Stimulated activated naive CD4-positive, alpha-beta T cell treated with Interleukin-2 at 50 U/mL for 16 hours (primary cell): Measurements from ENCODE around the gene CLIP4.
A peak's percentile ranks its signal among the peaks of the same experiment; 100 is the strongest.

ENCODE experiments used
- DNase-seq: peaks from one replicate; lab custom pipeline; 2025; lab: John Stamatoyannopoulos, UW

The CLIP4 gene

GRCh38 chr2:29191817-29192216 lies 76.6 kb downstream of the CLIP4 start:
- DNase-seq, result no peak

DNA sequence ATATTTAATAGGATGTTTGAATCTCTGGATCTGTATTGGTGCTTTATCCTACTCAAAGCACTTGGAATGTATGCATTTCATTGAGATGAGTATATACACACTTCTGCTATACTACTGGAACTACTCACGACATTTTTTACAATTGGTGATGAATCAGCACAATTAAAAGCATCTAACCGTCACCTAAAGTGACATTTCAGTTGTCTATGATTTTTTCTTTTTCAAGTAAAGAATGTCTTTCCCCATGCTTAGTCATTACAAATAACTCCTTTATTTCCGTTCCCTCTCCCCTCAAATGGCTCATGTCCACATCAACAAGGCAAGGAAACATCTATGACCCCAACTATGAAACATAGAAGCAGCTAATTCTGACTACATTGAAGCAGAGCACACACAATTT lies 77.3 kb downstream of the CLIP4 start:
- DNase-seq, result no peak

DNA sequence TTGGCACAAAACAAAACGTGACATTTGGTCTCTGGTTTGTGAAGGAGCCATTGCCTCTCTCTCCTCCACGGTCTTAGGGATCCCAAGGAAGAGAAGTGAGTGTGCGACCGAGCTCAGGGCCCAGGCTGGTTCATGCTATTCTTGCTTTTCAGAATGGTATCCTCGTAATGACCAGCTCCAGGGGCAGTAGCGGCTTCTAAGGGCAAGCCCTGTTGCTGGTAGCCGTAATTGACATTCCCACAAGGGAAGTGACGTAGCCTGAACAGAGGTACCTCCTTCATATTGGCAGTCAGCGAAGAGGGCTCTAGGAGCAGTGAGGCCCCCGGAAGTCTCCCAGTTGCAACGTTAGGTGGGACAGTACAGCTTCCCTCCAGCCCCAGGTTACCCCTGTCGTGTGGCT lies 77.9 kb downstream of the CLIP4 start:
- DNase-seq, result no peak

GRCh38 chr2:29193681-29194080 lies 78.5 kb downstream of the CLIP4 start:
- no peak for DNase-seq

DNA sequence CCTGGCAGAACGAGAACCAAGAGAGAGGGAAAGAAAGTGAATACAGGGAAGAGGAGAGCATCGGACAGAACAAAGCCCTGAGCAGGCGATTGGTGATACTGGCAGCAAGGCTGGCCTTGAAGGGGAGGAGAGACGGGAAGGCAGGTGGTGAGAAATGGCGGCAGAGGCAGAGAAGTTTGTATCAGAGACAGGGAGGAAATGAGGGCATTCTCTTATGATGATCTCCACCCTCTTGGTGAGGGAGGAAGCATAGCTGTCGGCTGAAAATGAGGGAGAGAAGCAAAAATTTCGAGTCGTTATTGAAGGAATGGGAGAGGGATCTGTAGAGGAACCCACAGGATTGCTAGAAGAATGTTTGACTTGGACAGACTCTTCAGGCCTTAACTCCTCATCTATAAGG lies 80.6 kb downstream of the CLIP4 start:
- DNase-seq, result no peak

- peak; percentile 58 for DNase-seq
These were observed 81.9 kb downstream of the CLIP4 start for GRCh38 chr2:29196792-29197788.

- DNase-seq, result no peak
These were observed 86.8 kb downstream of the CLIP4 start for GRCh38 chr2:29201979-29202378.

GRCh38 chr2:29202819-29203495 lies 87.7 kb downstream of the CLIP4 start:
- DNase-seq, result no peak

GRCh38 chr2:29206941-29207340 lies 91.7 kb downstream of the CLIP4 start:
- no peak for DNase-seq

DNA sequence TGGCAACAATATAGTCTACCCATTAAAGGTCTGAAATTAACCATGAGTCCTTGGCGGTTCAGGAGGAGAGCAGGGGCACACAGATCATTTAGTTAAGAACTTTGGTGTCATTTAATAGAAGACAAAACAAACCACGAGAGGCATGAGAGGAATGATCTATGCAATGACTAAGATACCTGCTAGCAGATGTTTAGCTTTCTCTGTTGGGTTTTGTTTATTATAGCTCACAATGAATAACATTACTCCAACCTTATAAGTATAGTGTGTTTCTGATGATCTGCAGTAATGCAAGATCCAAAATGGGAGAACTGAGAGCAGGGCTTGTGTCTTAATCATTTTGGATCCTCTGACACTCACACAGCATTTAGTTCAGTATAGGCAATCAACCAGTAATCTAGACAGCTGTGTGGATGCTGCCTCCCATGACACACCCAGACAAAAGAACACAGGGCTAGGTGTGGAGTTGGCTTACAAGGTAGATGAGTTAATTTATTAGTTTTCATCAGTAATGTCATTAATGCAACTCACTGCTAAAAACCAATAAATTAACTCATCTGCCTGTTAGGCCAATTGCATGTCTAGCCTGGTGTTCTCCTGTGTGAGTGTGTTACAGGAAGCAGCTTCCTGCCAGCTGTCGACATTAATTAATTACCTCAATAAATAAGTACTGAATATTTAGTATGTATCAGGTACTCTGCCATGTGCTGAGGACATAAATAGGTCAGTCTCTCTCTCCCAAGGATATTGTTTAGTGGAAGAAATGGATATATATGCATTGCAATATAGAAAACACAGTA lies 92.3 kb downstream of the CLIP4 start:
- DNase-seq, result no peak

DNA sequence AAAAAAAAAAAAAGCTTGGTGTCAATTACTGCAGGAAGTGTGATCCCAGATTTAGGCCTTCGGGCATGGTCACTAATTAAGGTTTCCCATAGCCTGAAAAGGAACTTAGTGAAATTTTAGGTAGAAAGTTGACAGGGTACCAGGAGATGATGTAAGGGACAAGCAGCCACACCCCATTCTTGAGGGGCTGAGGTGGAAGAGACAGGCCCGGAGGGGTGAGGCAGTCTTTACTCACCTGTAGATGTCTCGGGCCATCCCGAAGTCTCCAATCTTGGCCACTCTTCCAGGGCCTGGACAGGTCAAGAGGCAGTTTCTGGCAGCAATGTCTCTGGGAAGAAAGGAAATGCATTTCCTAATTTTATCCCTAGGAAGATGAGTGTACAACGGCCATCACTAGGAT lies 94.3 kb downstream of the CLIP4 start:
- no peak for DNase-seq

DNA sequence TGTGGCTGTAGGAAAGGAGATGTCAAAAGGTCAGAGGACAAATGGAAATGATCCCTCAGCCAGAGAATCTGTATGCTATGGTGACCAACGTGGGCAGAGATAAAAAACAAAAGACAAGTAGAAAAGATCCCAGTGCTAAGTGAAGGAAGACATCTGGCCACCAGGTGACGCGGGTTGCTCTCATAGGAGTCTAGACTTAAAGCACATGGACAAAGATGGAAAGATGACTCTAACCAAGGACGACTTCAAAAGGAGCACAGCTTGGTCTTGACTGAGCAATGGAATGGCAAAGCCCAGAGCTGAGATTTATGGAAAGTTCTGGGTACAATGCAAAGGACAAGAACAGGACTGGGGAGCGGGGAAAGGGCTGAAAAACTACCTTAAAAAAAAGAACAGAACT lies 96.8 kb downstream of the CLIP4 start:
- DNase-seq, result no peak

GRCh38 chr2:29213888-29214291 lies 98.7 kb downstream of the CLIP4 start:
- DNase-seq, result no peak

- DNase-seq, result no peak
These were observed 99.9 kb downstream of the CLIP4 start for GRCh38 chr2:29215073-29215472.

DNA sequence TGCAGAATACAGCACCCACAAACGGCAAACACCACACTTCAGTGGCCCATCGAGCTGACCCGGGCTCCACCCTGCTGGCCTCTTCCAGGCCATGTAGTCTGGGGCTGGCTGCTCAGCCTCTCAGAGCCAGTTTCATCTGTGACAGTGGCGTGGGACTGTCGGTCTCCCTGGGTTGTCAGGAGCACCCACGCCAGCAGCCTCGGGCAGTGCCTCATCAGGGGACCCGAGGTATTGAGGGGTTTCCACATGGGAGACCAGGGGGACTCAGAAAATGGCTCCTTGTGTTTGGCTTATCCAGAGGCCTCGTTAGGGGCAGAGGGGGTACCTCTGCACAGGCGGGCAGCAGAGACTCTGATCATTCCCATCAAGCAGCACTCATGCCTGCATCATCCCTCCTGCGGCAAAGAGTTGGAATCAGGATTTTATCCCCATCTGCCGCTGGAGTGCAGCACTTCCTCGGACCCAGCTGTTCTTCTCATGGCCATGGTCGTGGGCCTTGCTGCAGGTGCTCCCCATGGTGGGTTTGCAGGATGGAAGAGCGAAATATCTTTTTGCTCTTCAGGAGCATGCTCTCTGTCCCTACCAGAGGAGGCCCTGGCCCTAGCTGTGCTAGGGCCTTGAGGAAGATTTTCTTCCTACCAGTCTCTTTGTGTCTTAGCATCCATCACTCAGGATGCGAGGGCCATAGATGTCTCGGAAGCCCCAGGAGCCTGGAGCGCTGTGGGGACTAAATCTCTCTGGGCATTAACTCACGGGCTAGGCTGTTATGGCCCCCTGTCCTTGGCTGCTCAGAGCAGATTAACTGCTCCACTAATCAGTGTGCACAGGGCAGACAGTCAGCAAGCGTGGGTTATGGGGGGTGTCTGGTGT lies 100.8 kb downstream of the CLIP4 start:
- no peak for DNase-seq

DNA sequence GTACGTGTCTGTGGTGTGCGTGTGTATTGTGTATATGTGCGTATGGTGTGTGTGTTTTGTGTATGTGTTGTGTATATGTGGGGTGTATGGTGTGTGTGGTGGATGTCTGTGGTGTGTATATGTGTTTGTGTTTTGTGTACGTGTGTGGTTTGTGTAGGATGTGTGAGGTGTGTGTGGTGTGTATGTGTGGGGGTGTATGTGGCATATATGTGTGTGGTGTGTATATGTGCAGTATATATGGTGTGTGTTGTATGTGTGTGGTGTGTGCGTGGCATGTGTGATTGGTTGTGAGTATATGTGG lies 101.3 kb downstream of the CLIP4 start:
- no peak for DNase-seq

DNA sequence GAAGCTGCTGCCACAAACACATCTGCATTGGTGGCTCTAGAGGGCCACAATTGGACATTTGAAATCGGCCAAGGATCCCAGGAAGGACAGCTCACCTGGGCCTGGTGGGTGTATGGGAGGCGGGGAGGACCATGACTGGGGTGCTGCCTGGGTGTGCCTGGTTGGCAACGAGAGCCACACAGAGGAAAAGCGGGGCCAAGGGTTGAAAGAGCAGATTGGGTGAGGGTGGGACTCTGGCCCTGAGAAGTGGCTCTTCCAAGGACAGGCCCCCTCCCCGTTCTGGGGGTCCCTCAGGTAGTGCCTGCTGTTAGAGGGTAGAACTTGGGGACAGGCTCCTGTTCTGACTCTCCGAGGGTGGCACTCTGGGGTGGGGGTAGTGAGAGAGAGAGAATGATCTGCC lies 102.9 kb downstream of the CLIP4 start:
- no peak for DNase-seq

GRCh38 chr2:29218550-29219125 lies 103.4 kb downstream of the CLIP4 start:
- no peak for DNase-seq

DNA sequence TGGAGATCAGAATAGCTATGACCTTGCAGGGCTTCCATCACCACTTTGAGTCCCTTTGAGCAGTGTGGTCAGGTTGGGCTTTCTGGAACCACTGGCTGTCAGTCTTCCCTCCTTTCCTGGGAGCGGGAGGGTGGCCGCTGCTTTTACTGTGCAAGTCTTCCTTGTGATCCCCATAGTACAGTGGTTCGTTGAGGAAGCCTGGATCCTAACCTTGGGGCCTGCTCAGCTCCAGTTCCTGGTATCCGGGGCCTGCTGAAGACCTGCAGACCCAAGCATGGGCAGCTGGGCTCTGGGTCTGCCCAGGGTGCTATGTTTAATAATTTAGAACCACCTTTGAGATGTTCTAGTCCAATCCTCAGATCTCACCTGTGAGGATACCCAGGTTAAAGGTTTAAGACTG lies 104.2 kb downstream of the CLIP4 start:
- DNase-seq, result no peak

- no peak for DNase-seq
These were observed 105.5 kb downstream of the CLIP4 start for GRCh38 chr2:29220506-29221270.
